ENCODE measurements around the gene IGLON5.

The IGLON5 gene

GRCh38 chr19:51311351-51312257 lies at the start of gene IGLON5:
IGLON5 (plus strand) TSS chr19:51311644; CDS start chr19:51311848, 204 bp downstream.
- DNase-seq = no peak

- DNase-seq = no peak
Measured at GRCh38 chr19:51263808-51264207, 47.6 kb upstream of the IGLON5 start.

GRCh38 chr19:51271067-51271466 lies 40.4 kb upstream of the IGLON5 start:
- no peak for DNase-seq

GRCh38 chr19:51272183-51272810 lies 39.1 kb upstream of the IGLON5 start:
- DNase-seq = no peak

GRCh38 chr19:51274049-51274770 lies 37.2 kb upstream of the IGLON5 start:
- DNase-seq = no peak

- no peak for DNase-seq
Measured at GRCh38 chr19:51277112-51277511, 34.3 kb upstream of the IGLON5 start.

- DNase-seq = no peak
Measured at GRCh38 chr19:51282335-51282734, 29.1 kb upstream of the IGLON5 start.

GRCh38 chr19:51285682-51286081 lies 25.8 kb upstream of the IGLON5 start:
- no peak for DNase-seq

GRCh38 chr19:51289635-51290034 lies 21.8 kb upstream of the IGLON5 start:
- DNase-seq = no peak

GRCh38 chr19:51292971-51293370 lies 18.5 kb upstream of the IGLON5 start:
- DNase-seq = no peak

GRCh38 chr19:51293571-51294210 lies 17.8 kb upstream of the IGLON5 start:
- DNase-seq = no peak

GRCh38 chr19:51294211-51294976 lies 17.1 kb upstream of the IGLON5 start:
- no peak for DNase-seq

GRCh38 chr19:51294977-51295375 lies 16.5 kb upstream of the IGLON5 start:
- DNase-seq = no peak

- DNase-seq = no peak
Measured at GRCh38 chr19:51295382-51296126, 15.9 kb upstream of the IGLON5 start.

GRCh38 chr19:51296336-51297093 lies 14.9 kb upstream of the IGLON5 start:
- DNase-seq = no peak

- DNase-seq = no peak
Measured at GRCh38 chr19:51297406-51297805, 14.0 kb upstream of the IGLON5 start.

GRCh38 chr19:51301266-51301665 lies 10.2 kb upstream of the IGLON5 start:
- no peak for DNase-seq

- no peak for DNase-seq
Measured at GRCh38 chr19:51305479-51305878, 6.0 kb upstream of the IGLON5 start.

GRCh38 chr19:51316688-51317087 lies 5.2 kb downstream of the IGLON5 start:
- no peak for DNase-seq

GRCh38 chr19:51317376-51317775 lies 5.9 kb downstream of the IGLON5 start:
- DNase-seq = no peak

- DNase-seq = no peak
Measured at GRCh38 chr19:51317968-51318367, 6.5 kb downstream of the IGLON5 start.
